Measurements from ENCODE around the gene TMEM255B. TPM values are rescaled to one million over a fixed set of nuclear protein-coding genes. Genes with fewer than 3 reads are reported as not detected.
"Not testable (repeated sequence)": the region's sequence is repeated elsewhere in the genome, so short reads cannot be mapped to it uniquely, and the experiment has no call there.

TMEM255B gene
- polyA plus RNA-seq, 5 donors, result 8.5 to 17.4 (median 13.3) TPM

- DNase-seq, result no peak
Measured at GRCh38 chr13:113747291-113747833, 11.7 kb upstream of the TMEM255B start.

- no peak for DNase-seq
Measured at GRCh38 chr13:113748101-113748861, 10.7 kb upstream of the TMEM255B start.

- no peak for DNase-seq
Measured at GRCh38 chr13:113748862-113749451, 10.1 kb upstream of the TMEM255B start.

- DNase-seq, result no peak
Measured at GRCh38 chr13:113749507-113749906, 9.5 kb upstream of the TMEM255B start.

- no peak for DNase-seq
Measured at GRCh38 chr13:113749967-113750366, 9.1 kb upstream of the TMEM255B start.

GRCh38 chr13:113750554-113751399 is 8.2 kb upstream of the TMEM255B start:
- no peak for DNase-seq

- DNase-seq, result no peak
Measured at GRCh38 chr13:113751491-113751890, 7.5 kb upstream of the TMEM255B start.

GRCh38 chr13:113752211-113752986 is 6.6 kb upstream of the TMEM255B start:
- not testable (repeated sequence) for DNase-seq

GRCh38 chr13:113753171-113753570 is 5.9 kb upstream of the TMEM255B start:
- DNase-seq, result no peak

- DNase-seq, result no peak
Measured at GRCh38 chr13:113754242-113754641, 4.8 kb upstream of the TMEM255B start.

- DNase-seq, result no peak
Measured at GRCh38 chr13:113754691-113755090, 4.3 kb upstream of the TMEM255B start.

- no peak for DNase-seq
Measured at GRCh38 chr13:113756441-113757097, 2.5 kb upstream of the TMEM255B start.

GRCh38 chr13:113759525-113760137 is 605 bp downstream of the TMEM255B start:
- DNase-seq, result no peak

GRCh38 chr13:113761136-113761535 is 2.1 kb downstream of the TMEM255B start:
- no peak for DNase-seq

GRCh38 chr13:113762075-113762474 is 3.0 kb downstream of the TMEM255B start:
- no peak for DNase-seq

- DNase-seq, result no peak
Measured at GRCh38 chr13:113762538-113762937, 3.5 kb downstream of the TMEM255B start.

- DNase-seq, result no peak
Measured at GRCh38 chr13:113763254-113763653, 4.2 kb downstream of the TMEM255B start.

- DNase-seq, result no peak
Measured at GRCh38 chr13:113763961-113764792, 5.2 kb downstream of the TMEM255B start.

- no peak for DNase-seq
Measured at GRCh38 chr13:113764793-113765563, 6.0 kb downstream of the TMEM255B start.
